HG02970 (cell line): ENCODE results near the gene ADARB2.

Source experiments
- ATAC-seq: cut with Tn5 transposase; IDR thresholded peaks from one replicate; pipeline ENCODE4 v1.9.1; 2021; ENCODE audit warnings: mild to moderate bottlenecking, moderate library complexity, moderate number of reproducible peaks; ENCODE audit not compliant: unreplicated experiment, low FRiP score

ADARB2 gene

DNA sequence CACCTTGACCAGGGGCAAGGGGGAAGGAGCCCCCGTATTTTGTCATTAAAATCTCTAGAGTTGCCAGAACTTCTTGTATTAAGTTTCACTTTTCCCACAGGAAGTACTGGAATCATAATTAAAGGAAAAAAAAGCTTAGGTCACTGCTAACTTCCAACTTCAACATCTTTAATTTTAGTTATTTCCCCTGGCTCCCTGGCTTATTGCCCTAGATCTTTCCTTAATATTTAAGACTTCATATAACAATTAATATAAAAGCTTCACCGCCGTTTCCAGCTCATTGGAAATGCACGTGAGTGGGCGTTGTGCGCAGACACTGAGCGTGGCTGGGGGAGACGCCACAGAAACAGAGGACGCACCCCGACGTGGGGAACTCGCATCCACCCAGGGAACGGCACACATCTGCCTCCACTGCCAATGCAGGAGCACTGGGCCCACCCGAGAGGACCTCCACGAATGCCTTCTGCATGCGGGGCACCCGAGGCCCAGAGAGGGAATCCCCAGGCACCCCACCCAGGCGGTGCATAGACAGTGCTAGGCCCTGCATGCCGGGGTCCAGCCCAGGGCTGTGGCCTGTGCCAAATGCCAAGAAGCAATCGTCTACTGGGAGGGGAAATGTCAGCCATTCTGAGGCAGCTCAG lies 72.2 kb downstream of the ADARB2 start:
- ATAC-seq, result no peak

DNA sequence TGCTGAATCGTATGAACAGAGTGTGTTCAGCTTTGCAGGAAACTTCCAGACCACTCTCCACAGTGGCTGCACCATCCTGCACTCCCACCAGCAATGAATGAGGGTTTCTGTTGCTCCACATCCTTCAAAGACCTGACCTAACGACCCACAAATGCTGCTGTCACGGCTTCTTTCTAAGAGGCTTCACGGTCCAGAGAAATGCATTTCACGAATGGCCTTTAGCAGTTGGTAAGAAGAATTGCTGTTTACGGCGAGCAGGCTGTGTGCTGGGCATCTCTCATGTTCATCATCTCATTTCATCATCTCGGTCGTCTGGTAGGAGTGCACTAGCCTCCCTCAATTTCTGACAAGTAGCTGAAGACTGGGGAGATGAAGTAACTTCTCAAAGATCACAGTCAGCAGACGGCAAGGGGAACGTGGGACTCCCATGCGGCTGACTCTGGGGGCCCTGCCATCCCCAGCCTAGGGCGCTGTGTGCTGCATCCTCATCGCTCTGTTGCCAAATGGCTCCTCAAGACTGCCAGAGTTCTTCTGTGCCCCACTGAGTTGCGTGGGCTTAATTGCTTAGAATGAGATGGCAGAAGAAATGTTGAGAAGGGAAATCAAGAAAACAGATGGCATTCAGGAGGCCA lies 72.9 kb downstream of the ADARB2 start:
- ATAC-seq, result no peak

- no peak for ATAC-seq
Observed at GRCh38 chr10:1663226-1663625, 74.1 kb downstream of the ADARB2 start.

- no peak for ATAC-seq
Observed at GRCh38 chr10:1662438-1663025, 74.8 kb downstream of the ADARB2 start.

GRCh38 chr10:1661859-1662437 lies 75.4 kb downstream of the ADARB2 start:
- no peak for ATAC-seq

DNA sequence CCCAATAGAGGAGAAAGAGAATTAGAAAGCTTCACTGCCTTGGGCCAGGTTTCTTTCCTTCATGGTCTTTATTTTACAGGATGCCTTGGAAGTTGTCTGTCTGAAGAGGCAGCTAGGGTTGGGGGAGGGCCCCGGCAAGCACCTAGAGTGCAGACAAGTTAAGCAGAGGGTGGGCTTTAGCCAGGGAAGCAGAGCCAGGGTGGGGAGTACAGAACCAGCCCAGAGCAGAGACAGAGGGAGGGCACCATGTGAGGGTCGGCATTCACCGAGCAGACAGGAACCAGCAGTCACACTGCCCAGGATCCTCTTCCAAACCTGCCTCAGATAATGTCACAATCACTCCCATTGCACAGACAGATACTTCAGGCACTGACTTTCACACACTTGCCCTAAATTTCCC lies 75.9 kb downstream of the ADARB2 start:
- no peak for ATAC-seq

DNA sequence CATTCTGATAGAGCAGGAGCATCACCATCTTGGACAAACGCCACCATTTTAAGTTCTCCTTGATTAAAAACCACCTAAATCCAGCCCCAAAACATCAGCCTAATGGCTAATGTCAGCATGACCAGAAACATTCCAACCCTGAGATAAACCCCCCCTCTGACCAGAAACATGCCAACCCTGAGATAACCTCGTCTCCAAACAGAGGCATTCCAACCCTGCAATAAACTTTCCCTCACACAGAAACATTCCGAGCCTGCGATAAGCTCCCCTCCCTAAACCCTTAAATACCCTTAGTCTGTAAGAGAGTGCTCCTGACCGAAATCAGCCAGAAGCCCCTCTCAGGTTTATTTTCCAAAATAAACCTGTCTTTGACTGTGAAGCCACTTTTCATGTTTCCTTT lies 76.5 kb downstream of the ADARB2 start:
- ATAC-seq, result no peak

- no peak for ATAC-seq
Observed at GRCh38 chr10:1660386-1660785, 76.9 kb downstream of the ADARB2 start.

GRCh38 chr10:1659221-1659791 lies 78.0 kb downstream of the ADARB2 start:
- no peak for ATAC-seq

DNA sequence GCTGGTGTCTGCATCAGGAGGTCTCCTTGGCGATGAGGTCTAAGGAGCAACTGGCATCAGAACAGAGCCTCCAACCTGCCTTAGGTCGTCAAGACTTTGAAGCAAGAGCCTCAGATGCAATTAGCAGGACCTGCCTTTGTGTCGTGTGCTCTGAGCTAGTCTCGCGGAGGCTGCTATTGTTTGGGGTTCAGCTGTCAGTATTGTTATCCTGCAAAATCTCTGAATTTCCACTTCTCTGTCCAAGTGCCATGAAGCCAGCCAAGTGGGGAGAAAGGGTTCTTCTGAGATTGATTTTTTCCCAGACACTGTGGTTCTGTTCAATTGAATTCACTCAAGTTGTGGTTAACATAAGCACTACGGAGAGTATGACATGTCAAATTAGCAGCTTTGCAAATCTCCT lies 78.7 kb downstream of the ADARB2 start:
- ATAC-seq, result no peak

GRCh38 chr10:1657479-1657878 lies 79.8 kb downstream of the ADARB2 start:
- ATAC-seq, result no peak

DNA sequence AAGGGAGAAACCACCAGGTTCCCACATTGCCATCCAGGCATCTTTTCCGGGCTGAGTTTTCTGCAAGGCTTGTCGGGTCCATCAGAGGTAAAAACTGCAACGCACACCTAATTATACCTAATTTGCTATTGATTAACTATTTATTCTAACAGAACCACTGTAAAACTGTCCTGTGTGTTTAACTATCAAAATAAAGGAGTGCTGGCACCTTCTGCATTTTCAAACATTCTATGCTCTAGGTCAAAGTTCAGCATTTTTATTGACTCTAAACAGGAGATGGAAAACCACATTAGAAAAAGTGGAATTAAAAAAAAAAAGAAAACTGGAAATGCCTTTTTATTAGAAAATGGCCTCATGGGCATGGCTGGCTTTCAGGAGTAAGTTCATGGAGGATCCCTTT lies 82.0 kb downstream of the ADARB2 start:
- ATAC-seq, result no peak

GRCh38 chr10:1654811-1655356 lies 82.4 kb downstream of the ADARB2 start:
- ATAC-seq, result no peak

- ATAC-seq, result no peak
Observed at GRCh38 chr10:1654247-1654646, 83.1 kb downstream of the ADARB2 start.

GRCh38 chr10:1653321-1653720 lies 84.0 kb downstream of the ADARB2 start:
- ATAC-seq, result no peak

- ATAC-seq, result no peak
Observed at GRCh38 chr10:1652151-1652550, 85.2 kb downstream of the ADARB2 start.

- ATAC-seq, result no peak
Observed at GRCh38 chr10:1651270-1651966, 85.9 kb downstream of the ADARB2 start.

GRCh38 chr10:1650542-1651269 lies 86.6 kb downstream of the ADARB2 start:
- no peak for ATAC-seq

GRCh38 chr10:1648648-1649047 lies 88.7 kb downstream of the ADARB2 start:
- no peak for ATAC-seq

DNA sequence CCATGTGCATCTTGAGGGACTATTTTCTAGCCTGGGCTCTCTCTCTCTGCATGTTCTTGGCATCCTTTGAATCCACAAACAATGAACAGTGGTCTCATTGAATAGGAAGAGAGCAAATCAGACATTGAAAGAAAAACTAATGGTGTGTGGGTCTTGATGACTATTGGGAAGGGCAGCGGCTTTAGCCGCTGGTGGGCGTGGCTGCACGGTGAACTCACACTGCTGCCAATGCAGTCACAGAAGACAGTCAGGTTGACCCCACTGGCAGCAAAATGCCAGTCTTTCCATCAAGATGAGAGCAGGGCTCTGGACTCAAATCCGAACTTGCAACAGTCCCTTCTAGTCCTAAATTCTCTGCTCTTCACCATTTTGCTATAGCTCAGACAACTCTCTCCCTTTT lies 91.0 kb downstream of the ADARB2 start:
- ATAC-seq, result no peak
